ENCODE measurements around the gene PIGC.

Gene PIGC

DNA sequence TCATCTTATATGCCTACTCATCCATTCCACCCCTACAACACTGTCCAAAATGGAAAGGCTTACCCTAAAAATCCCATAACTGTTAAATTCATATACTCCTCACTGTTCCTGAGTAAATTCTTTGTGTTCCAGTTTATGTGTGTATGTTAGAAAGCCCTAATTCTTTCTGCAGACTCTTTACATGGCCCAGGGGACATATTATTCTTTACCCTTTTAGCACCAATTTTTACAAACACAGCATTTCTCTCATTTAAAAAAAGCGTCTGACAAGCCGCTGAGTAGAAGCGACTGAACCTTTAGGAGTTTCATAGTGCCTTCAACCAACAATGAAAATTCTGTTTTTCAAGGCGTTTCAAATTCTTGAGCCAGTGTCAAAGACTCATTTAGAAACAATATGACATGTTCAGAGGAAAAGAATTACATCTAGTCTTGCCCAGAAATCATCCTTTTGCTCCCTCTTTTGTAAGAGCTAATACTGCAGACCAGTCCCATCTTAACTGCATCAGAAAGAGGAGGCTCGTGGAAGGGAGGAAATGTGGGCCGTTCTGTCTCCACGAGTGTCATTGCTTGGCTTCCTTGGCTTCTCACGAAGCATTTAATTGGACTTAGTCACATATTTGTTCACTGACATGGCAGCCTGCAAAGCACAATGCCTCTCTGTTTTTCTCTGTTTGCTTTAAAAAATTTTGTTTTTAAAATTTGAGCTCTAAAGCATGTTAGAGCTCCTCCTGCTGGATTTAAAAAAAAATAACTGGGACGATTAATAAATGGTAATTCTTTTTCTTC, 44.7 kb downstream of the PIGC start:
- DNase-seq (ENCODE audit: low read depth in 3 of 3), result peak in 2 of 3 experiments; percentile 3 to 9

DNA sequence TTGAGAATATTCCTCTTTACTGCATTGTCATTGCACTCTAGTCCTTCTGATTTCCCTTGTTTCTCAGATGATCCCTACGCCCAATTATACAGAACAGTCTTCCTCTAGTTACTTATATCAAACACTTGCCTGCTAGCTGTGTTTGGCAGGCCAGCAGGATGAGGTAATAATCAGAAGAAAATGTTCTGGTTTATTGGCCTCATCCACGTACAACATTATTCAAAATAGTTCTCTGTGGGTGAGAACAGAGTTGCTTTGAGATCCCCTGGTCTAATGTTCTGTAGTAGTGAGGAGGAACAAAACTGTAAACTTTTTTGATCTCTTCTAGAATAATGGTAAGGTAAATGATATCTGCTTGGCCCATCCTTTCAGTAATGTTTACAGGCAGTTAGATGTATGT, 45.7 kb downstream of the PIGC start:
- DNase-seq (ENCODE audit: low read depth in 3 of 3), result no peak

DNA sequence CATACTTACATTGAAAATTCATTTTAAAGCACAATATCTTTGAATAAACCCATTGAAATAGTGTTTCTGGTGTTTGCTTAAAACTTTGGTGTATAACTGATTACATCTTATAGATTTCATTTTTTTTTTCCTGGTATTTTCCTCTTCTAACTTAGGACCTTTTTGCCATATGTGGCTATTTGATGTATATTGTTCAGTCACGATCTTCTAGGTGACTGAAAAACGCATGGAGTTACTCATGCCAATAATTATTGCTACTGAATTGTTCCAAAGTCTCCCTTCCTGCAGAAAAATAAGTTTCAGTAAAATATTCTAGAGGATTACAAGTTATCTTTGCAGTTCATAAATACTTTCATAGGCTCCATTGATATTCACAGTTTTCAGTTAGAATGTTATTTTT, 46.2 kb downstream of the PIGC start:
- DNase-seq (ENCODE audit: low read depth in 3 of 3), result no peak

DNA sequence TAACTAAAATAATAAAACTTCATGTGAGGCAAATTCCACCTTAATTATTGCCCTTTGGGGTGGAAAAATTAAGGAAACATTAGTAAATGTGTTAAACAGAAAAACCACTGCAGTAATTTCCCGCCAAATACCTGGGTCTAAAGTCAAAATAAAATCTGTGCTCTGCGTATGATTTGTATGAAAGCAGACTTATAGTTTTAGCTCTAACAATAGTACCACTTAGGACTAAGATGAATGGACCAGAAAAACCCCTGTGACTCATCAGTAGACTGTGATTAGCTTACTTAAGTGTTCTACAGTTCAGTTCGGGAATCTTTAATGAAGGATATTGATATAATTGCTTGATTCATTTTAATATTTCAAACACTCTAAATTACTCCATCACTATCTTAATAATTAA, 46.6 kb downstream of the PIGC start:
- DNase-seq (ENCODE audit: low read depth in 3 of 3), result no peak

DNA sequence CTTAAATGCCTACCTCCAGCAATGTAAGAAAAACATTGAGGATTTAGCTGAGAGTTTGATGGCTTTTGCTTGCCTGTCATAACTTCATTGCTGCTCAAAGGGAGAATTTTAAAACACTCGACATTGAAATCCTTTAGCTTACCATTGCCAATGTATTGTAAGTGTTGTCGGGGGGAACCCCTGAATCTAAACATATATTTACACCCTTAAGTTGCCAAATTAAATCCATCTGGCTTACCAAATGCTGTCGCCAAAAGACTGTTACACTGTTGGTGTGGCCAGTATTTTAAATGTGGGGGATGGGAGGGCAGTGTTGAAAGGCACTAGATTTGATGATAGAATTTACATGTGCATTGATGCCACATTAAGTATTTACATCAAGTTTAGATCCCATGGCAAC, 48.3 kb downstream of the PIGC start:
- DNase-seq (ENCODE audit: low read depth in 3 of 3), result no peak

DNA sequence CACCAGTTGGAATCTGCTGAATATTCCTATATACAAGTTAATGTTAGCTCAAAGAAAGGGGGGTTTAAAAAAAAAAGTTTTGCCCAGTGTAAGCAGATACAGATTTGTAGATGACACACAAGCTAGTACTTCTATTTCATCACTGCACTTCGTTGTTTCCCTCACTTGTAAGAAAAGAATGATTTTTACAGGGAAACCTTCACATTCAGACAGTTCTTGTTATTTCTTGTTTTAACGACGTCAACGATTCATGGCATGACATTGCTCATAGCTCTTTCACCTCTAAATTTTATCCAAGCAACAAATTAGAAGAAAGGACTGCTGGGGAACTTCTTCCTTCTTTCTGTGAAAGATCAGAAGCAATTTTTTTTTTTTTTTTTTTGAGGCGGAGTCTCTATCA, 49.1 kb downstream of the PIGC start:
- no peak for DNase-seq (ENCODE audit: low read depth in 3 of 3)

DNA sequence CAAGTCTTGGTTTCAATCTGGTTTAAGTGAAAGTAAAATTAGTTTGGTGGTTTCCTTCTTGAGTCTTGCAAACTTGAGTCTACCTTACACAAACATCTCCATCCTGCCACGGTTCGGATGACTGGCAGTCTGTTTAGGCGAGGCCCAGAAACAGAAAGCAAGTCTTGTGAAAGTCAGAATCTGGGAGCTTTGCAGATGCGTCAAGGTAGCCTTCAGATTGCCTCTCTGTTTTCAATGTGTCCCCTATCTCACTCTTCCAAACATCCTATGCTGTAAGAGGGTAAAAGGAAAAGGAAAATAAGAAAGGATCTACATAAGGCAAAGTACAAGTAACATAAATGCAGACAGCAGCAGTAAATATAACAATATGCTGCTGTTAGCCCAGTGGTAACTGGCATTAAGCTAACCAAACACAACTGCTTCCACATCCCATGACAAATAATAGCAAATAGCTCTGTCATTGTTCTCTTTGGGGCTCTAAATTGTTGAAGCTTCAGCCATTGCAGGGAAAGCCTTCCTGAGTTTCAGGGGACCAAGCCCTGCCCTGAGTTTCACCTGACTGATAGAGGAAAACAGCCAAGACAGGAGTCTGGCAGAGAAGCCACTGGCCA, 49.6 kb downstream of the PIGC start:
- DNase-seq (ENCODE audit: low read depth in 3 of 3), result peak; percentile 47 to 63 (median 63)

DNA sequence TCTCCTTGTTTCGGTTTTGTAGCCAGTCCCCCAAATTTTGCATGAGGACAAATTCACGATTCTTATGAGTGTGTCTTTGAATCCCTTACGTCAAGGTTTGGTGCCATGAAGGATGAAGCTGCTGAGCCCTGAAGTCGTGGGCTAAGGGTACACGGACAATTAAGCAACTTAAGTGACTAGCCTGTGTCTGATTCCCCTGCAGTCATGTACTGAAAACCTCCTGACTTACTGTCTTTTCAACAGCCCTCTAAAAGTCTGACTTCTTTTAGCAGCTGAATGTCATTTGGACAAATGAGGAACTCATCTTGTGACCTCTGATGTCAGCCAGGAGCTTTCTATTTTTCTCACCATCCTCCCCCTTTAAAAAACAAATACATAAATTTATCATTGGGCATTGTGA, 50.5 kb downstream of the PIGC start:
- no peak for DNase-seq (ENCODE audit: low read depth in 3 of 3)

DNA sequence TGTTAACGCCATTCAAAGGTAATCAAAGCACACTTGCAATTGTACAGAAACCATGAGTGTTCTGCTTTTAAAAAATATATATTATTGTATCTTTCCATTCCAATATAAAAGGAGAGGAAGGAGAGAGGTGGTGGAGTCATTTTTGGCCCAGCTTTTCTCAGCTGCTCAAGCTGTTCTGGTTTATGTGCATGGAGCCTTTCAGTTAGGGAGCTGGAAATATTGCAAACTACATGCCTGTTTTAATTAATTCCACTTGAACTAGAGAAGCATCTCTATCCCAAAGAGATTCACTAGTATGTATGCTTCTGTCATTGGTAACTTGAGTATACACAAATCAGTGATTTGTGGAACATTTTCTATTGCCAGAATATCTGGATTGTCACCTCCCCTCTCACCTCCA, 51.9 kb downstream of the PIGC start:
- DNase-seq (ENCODE audit: low read depth in 3 of 3), result no peak
